GM19099 (cell line): ENCODE data around the gene RAMACL.

ENCODE experiments used
- POLR2A ChIP-seq: IDR thresholded peaks from 3 replicates; pipeline ENCODE4 v1.6.1; 2011; ENCODE audit warnings: low read depth; ENCODE audit not compliant: insufficient read length; ENCODE audit errors: extremely low read depth

RAMACL gene

DNA sequence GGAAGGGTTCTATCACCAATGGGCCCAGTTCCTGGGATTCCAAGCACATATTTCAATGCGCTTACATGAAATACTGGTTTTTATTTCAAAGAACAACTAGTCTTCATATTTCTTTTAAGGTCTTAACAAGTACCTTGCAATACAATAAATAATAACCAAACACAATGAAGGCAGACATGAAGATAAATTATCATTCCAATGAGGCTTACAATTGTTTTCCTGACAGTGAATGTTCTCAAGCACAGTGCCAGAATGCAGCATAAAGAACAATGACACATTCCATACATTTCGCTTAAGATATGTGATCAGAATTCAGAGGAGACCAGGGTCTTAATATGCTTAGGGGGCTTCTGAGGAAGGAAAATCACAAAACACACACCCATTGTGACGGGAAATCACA, 26.3 kb downstream of the RAMACL start:
- TF ChIP-seq POLR2A, result no peak

- TF ChIP-seq POLR2A, result no peak
Observed at GRCh38 chr6:166559662-166560061, 26.8 kb downstream of the RAMACL start.

- TF ChIP-seq POLR2A, result no peak
Observed at GRCh38 chr6:166559211-166559610, 27.3 kb downstream of the RAMACL start.

DNA sequence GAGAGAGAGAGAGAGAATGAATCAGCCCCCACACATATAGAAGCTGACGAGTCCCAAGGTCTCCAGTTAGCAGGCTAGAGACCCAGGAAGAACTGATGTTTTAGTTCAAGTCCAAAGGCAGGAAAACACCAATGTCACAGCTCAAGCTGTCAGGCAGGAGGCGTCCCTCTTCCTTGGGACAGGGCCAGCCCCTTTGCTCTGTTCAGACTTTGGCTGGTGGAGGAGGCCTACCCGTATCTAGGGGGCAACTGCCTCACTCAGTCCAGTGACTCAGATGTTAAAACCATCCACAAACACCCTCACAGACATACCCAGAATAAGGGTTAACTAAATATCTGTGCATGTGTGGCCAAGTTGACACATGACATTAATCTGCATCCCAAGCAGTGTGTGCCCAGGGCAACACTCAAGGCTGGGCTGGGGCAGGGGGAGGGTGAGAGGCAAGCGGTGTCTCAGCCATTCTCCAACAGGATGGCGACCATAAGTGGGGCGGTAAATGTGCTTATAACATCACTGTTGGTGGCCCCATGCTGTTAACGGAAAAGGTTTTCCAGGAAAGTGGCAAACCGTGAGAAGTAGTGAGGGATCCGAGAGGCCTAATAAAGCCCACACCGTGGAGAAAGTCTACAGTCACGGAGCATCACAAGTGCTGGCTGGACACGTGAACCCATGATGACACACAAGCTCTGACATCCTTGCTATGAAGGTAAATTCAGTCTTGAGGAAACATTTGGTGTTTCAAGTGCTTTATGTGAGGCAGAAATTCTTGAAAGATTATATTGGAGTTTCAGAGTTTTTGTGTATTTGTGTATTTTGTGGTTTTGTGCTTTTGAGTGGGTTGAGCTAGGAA, 28.1 kb downstream of the RAMACL start:
- TF ChIP-seq POLR2A, result no peak

- no peak for TF ChIP-seq POLR2A
Observed at GRCh38 chr6:166556863-166557322, 29.6 kb downstream of the RAMACL start.

GRCh38 chr6:166556336-166556735, 30.1 kb downstream of the RAMACL start:
- no peak for TF ChIP-seq POLR2A

DNA sequence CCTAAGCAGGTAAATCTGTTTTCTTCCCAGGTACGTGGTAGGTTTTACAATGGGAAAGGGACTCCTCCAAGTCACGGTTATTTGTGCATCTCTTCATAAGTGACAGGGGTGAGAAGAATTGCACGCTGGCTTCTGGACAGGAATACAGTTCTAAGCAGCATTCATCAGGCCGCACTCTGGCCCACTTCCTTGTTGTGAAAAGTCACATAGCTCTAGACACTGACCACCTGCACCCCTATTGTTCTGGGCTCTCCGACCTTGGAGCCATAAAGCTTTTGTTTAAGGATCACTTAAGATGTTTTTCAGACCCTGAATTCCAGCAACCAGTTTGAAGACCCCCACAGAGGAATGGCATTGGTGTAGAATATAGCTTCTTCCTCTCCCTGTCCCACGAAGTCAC, 31.4 kb downstream of the RAMACL start:
- no peak for TF ChIP-seq POLR2A

- TF ChIP-seq POLR2A, result no peak
Observed at GRCh38 chr6:166554316-166554715, 32.2 kb downstream of the RAMACL start.

GRCh38 chr6:166553563-166554271, 32.8 kb downstream of the RAMACL start:
- TF ChIP-seq POLR2A, result no peak

DNA sequence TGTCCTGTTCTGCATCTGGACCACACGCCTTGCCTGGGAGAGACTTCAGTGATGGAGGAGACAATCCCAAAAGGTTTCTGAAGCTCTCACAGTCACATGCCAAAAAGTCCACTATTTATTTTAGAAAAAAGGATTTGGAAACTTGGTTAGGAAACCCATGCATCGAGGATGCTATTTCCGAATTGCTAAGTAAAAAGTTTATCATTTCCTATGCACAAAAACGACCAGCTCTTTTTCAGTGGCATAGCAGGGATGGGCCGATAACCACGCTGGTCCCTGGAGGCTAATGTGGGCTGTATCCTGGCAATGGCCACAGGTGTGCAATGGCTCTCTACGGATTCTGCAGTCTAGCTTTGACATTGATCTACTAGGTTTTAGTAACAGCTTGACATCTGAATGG, 33.9 kb downstream of the RAMACL start:
- TF ChIP-seq POLR2A, result no peak

- TF ChIP-seq POLR2A, result no peak
Observed at GRCh38 chr6:166551754-166552495, 34.6 kb downstream of the RAMACL start.

DNA sequence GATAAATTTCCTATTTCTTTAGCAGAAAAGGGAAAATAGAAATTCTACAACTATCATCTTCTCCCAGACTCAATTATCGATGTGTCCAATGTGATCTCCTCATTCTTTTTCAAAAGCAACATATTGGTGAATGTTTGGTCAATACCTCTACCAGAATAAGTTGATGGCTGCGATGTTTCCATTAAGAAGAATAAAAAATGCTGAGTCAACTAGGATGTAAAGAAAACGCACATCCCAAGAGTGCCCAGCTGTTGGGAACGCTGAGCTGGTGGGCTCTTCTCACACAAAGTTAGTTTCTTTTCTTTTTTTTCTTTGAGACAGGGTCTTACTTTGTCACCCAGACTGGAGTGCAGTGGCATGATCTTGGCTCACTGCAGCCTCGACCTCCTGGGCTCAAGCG, 39.8 kb downstream of the RAMACL start:
- no peak for TF ChIP-seq POLR2A

- TF ChIP-seq POLR2A, result no peak
Observed at GRCh38 chr6:166545156-166546034, 41.1 kb downstream of the RAMACL start.

- TF ChIP-seq POLR2A, result no peak
Observed at GRCh38 chr6:166544296-166544605, 42.2 kb downstream of the RAMACL start.
